Embryonic facial prominence (tissue), 1 donor: Measurements from ENCODE around the gene ACP5.
A peak's percentile ranks its signal among the peaks of the same experiment; 100 is the strongest.

Experiments
- DNase-seq: peaks from one replicate; pipeline ENCODE4 v3.0.0-alpha.2; 2016; ENCODE audit errors: extremely low spot score

Gene ACP5

DNA sequence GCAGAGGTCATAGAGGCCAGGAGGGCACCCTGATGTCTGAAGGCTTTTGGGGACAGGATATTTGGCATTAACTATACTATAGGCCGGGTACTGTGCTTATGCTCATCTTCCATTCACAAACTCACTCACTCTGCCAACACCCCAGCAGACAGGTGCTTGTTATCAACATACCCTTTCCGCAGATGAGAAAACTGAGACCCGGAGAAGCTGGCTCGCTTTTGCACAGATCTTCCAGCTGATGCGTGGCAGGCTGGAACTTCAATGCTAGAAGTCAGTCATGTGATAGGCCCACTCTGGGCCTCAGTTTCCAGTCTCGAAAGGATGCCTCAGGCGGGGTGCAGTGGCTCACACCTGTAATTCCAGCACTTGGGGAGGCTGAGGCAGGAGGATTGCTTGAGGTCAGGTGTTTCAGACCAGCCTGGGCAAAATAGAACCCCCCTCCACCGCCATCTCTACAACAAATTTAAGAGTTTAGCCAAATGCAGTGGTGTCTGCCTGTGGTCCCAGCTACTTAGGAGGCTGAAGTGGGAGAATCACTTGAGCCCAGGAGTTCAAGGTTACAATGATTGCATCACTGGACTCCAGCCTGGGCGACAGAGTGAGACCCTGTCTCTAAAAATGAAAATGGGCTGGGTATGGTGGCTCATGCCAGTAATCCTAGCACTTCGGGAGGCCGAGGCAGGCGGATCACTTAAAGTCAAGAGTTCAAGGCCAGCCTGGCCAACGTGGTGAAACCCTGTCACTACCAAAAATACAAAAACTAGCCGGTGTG is 29.3 kb downstream of the ACP5 start:
- no peak for DNase-seq

- DNase-seq, result no peak
Observed at GRCh38 chr19:11541238-11541637, 36.2 kb downstream of the ACP5 start.

DNA sequence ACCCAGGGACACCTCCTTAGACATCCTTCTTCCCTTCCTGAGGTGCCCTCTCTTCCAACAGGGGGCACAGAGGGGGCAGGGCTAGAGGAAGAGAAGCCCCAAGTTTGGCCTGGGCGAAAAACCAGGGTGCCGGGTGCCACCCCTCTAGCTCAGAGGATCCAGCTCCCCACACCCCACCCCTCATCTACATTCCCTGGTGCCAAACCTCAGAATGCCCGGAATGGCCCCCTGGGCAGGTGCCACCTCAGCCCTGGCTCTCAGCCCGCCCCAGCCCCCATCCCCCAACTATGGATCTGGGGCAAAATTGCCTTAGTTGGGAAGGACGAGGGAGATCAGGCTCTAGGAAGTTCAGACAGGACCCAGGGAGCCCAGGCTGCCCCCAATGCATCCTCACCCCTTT is 36.8 kb downstream of the ACP5 start:
- DNase-seq, result no peak

DNA sequence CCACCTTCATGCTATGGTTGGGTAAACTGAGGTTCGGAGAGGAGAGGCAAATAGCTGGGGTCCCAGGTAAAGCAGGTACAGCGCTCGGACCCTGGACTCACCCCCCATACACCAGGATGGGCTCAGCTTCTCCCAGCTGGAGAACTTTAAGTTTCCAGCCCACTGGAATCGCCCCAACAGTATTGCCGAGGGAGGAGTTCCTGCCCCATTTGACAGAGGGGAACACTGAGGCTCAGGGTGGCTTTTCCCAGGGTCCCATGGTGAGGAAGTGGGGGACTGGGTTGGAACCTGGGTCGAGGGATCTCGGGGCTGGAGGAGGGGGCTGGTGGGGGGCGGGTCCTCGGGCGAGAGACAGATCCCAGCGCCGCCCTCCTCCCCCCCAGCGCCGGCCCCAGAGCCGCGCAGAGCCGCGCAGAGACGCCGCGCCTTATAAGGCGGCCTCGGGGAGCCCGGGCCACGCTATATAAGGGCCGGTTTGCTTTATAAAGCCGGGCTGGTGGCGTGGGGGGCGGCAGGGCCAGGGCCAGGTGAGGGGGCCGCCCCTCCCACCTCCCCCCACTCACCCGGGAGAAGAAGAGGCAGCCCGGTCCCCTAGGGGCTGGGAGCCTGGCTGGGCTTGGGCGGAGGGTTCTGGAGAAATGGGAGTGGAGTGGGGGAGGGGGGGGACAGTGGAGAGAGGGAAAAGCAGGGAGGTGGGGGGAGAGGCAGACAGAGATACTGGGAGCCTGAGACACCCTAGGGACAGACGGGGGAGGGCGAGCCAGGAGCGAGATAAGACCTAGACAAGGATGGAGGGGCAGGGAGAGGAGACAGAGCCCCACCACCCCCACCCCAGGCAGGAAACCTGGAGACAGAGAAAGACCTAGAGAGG is 37.7 kb downstream of the ACP5 start:
- no peak for DNase-seq

GRCh38 chr19:11538232-11539036 is 39.0 kb downstream of the ACP5 start, which contains the start of gene CNN1:
Gene CNN1, plus strand, starts transcription at chr19:11538851. Its CDS starts 77 bp downstream, at chr19:11538928.
- DNase-seq, result no peak

GRCh38 chr19:11535792-11536595 is 41.5 kb downstream of the ACP5 start:
- peak; percentile 17 for DNase-seq

GRCh38 chr19:11534948-11535347 is 42.5 kb downstream of the ACP5 start:
- no peak for DNase-seq

GRCh38 chr19:11534538-11534937 is 42.9 kb downstream of the ACP5 start:
- DNase-seq, result no peak

DNA sequence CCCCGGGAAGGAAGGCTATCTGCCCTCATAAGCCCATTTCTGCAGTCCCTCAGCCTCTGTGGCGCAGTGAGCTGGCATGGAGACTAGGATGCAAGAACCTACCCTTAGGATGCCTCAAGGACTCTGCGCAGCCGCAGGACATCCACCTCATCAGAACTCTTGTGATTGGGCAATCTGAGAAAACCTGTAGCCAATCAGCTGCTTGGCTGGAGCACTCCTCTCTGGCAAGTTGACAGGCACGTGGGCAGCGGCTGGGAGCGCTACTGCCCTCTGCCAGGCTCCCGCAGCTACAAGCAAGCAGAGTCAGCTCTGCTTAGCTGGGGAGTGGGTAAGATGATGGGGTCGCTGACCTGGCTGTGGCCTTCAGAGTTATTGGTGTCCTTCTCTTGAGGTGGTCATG is 47.0 kb downstream of the ACP5 start:
- no peak for DNase-seq

GRCh38 chr19:11528551-11529341 is 48.7 kb downstream of the ACP5 start, which contains the start of gene ECSIT:
Gene ECSIT, minus strand, starts transcription at chr19:11529134. Its CDS starts 9,964 bp downstream, at chr19:11519170.
- DNase-seq, result peak; percentile 91
